KMS-11 (cell line): ENCODE data around the gene LRRC4C.

ENCODE experiments used
- H2AFZ ChIP-seq: fragments of 200-600 bp; sonication (generic); 2 replicates; pipeline ENCODE4 v1.6.1; 2016; ENCODE audit warnings: antibody characterized with exemption, mixed run types, low read depth
- H3K27ac ChIP-seq: fragments of 200-600 bp; sonication (generic); 2 replicates; pipeline ENCODE4 v1.6.1; 2016; ENCODE audit warnings: mild to moderate bottlenecking, mixed run types
- H3K27me3 ChIP-seq: fragments of 200-600 bp; sonication (generic); 2 replicates; pipeline ENCODE4 v1.6.1; 2017; ENCODE audit warnings: mild to moderate bottlenecking, low read depth, mixed run types, moderate library complexity; ENCODE audit not compliant: insufficient read depth
- H3K36me3 ChIP-seq: fragments of 200-600 bp; sonication (generic); 2 replicates; pipeline ENCODE4 v1.6.1; 2017; ENCODE audit warnings: mild to moderate bottlenecking, mixed run types; ENCODE audit not compliant: insufficient read depth
- H3K4me1 ChIP-seq: fragments of 200-600 bp; sonication (generic); 2 replicates; pipeline ENCODE4 v1.6.1; 2016; ENCODE audit warnings: mild to moderate bottlenecking, low read depth, mixed run types; ENCODE audit not compliant: poor library complexity, severe bottlenecking
- H3K4me2 ChIP-seq: fragments of 200-600 bp; sonication (generic); 2 replicates; pipeline ENCODE4 v1.7.0; 2016; ENCODE audit warnings: mild to moderate bottlenecking, mixed run types
- H3K4me3 ChIP-seq: fragments of 200-600 bp; sonication (generic); IDR thresholded peaks from 2 replicates; pipeline ENCODE4 v1.6.1; 2017; ENCODE audit warnings: low read depth, low read length, mixed read lengths; ENCODE audit not compliant: insufficient read depth
- H3K79me2 ChIP-seq: fragments of 200-600 bp; sonication (generic); 2 replicates; pipeline ENCODE4 v1.6.1; 2016; ENCODE audit warnings: low read depth, mixed run types; ENCODE audit not compliant: insufficient read depth
- H3K9ac ChIP-seq: fragments of 200-600 bp; sonication (generic); 2 replicates; pipeline ENCODE4 v1.6.1; 2016; ENCODE audit warnings: mild to moderate bottlenecking, mixed run types
- H4K20me1 ChIP-seq: fragments of 200-600 bp; sonication (generic); 2 replicates; pipeline ENCODE4 v1.6.1; 2016; ENCODE audit warnings: mild to moderate bottlenecking, mixed run types; ENCODE audit not compliant: insufficient read depth
- TF ChIP-seq, protein P1 (sequence below): fragments of 200-600 bp; sonication (generic); conservative IDR thresholded peaks from 2 replicates; pipeline ENCODE4 v1.6.1; 2017; ENCODE audit warnings: low read depth, mild to moderate bottlenecking, antibody characterized with exemption, low read length, moderate library complexity, mixed read lengths

Gene LRRC4C

DNA sequence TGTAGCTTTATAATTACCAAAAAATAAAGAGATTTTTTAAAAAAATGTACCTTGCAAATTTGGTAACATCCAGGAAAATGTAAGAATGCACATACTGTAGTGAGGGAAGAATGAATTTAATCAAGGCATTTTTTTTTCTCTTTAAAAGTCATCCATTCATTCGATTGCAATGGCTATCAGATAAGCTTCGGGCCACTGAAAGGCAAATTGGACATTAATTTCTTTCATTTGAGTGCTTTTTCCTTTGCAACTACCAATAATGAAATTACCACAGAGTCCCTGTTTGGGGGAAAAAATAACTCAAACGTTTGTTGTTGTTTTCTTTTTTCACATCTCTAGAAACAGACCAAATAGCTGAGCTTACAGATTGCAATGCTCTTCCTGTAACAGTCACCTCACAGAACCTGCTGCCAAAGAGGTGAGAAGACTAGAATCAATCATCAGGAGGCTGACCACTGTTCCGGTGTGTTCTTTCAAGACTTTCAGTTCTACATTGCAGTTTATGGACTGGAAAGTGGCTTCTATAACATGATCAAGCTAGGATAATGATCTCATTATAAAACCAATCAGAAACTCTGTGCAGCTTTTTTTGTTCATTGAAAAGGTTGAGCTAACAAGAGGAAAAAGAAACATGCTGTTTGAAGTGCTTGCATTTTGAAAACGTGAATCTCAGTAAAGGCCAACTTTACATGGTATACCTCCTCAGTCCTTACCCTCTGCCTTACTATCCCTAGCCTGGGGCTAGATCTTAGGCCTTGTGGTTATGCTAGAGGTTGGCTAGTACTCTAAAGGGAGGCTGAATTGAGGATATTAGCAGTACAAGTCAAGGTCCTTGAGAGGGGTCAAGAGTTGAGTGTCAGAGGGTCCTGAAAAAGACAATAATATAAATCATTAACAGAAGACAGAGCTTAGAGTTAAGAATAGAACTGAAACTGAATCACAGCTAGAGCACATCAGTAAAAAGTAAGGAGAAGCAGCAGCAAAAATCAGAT is 1276.1 kb downstream of the LRRC4C start:
- no peak overlapping the region for H3K4me3 ChIP-seq
- H3K27ac ChIP-seq, result peak overlapping the region; percentile 17; the same call in 1 of the 2 replicates
- H3K9ac ChIP-seq, result no peak overlapping the region
- no peaks in the 10 kb centered on the region for H3K79me2 ChIP-seq
- peak overlapping the region; percentile 31; the same call in 1 of the 2 replicates for H2AFZ ChIP-seq
- peaks cover 23% of the 10 kb centered on the region for H3K4me1 ChIP-seq
- no peaks in the 10 kb centered on the region for H4K20me1 ChIP-seq
- H3K27me3 ChIP-seq, result no peaks in the 10 kb centered on the region
- TF ChIP-seq, protein P1, sequence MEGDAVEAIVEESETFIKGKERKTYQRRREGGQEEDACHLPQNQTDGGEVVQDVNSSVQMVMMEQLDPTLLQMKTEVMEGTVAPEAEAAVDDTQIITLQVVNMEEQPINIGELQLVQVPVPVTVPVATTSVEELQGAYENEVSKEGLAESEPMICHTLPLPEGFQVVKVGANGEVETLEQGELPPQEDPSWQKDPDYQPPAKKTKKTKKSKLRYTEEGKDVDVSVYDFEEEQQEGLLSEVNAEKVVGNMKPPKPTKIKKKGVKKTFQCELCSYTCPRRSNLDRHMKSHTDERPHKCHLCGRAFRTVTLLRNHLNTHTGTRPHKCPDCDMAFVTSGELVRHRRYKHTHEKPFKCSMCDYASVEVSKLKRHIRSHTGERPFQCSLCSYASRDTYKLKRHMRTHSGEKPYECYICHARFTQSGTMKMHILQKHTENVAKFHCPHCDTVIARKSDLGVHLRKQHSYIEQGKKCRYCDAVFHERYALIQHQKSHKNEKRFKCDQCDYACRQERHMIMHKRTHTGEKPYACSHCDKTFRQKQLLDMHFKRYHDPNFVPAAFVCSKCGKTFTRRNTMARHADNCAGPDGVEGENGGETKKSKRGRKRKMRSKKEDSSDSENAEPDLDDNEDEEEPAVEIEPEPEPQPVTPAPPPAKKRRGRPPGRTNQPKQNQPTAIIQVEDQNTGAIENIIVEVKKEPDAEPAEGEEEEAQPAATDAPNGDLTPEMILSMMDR, result no peak
- H3K4me2 ChIP-seq, result peak overlapping the region; percentile 49
- H3K36me3 ChIP-seq, result no peaks in the 10 kb centered on the region

DNA sequence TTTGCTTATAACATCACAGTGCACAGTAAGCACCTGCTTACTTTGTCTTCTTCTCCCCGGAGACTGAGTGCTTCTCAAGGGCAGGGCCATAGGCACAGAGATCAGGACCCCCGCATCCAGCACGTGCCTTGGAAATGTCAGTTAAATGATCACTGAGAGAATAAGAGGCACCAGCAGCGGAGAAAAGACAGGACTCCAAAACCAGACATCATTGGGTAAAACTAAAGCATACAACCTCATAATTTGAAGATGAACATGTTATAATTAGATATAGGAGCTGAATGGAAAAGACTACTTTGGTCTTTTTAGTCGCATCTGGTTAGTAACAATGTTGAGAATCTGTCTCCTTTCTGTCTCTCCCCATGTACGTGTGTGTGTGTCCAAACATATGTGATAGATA is 1279.9 kb downstream of the LRRC4C start:
- H3K27ac ChIP-seq, result no peak overlapping the region
- H3K4me1 ChIP-seq, result peaks cover 22% of the 10 kb centered on the region
- H3K79me2 ChIP-seq, result no peaks in the 10 kb centered on the region
- H2AFZ ChIP-seq, result no peak overlapping the region
- H3K4me2 ChIP-seq, result no peak overlapping the region
- H3K9ac ChIP-seq, result no peak overlapping the region
- H3K36me3 ChIP-seq, result no peaks in the 10 kb centered on the region
- H3K4me3 ChIP-seq, result no peak overlapping the region
- H3K27me3 ChIP-seq, result no peaks in the 10 kb centered on the region
- H4K20me1 ChIP-seq, result no peaks in the 10 kb centered on the region
- TF ChIP-seq, protein P1, result no peak

DNA sequence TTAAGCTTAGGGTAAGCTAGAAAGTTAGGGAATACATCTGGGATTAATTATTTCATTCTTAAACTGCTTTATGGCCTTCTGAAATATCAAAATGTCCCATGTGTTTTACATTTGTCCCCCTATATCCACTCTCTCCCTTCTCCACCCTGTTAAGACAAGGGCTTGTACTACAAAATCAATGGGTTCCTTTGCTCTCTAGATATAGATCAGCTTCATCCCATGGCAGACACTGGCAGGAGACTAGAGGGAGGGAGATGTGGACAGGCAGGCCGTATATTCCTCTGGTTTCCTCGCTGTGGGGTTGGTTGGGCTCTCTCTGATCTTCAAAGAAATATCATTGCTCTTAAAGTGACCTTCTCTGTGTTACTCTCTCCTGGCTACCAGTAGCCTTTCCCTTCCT is 1281.0 kb downstream of the LRRC4C start:
- H3K4me1 ChIP-seq, result peaks cover 11% of the 10 kb centered on the region
- H3K36me3 ChIP-seq, result no peaks in the 10 kb centered on the region
- H4K20me1 ChIP-seq, result no peaks in the 10 kb centered on the region
- H3K4me3 ChIP-seq, result no peak overlapping the region
- H3K9ac ChIP-seq, result no peak overlapping the region
- H3K27me3 ChIP-seq, result no peaks in the 10 kb centered on the region
- H3K79me2 ChIP-seq, result no peaks in the 10 kb centered on the region
- no peak overlapping the region for H3K4me2 ChIP-seq
- no peak overlapping the region for H2AFZ ChIP-seq
- no peak overlapping the region for H3K27ac ChIP-seq
- TF ChIP-seq, protein P1, result no peak

DNA sequence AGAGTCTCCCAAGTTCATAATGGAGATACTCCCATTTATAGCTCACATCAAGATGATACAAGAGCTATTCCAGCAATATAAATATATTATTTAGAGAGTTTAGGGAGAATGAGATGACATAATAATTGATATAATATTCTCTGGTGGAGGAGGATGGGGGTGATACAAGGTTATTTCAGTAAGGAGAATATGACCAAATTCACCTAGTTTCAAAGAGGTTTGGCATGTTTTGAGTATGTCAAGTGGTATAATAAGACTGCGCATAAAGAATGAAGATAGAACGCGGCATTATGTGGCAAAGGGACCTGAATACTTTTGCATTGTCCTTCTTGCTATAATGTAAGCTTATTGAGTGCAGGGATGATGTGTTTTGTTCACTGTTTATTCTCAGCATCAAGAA is 1283.5 kb downstream of the LRRC4C start:
- Histone ChIP-seq H3K27ac (no peak overlapping the region), H3K9ac (no peak overlapping the region), H2AFZ (no peak overlapping the region), H3K4me2 (no peak overlapping the region), H3K4me1 (no peaks in the 10 kb centered on the region), H3K27me3 (no peaks in the 10 kb centered on the region), H4K20me1 (no peaks in the 10 kb centered on the region), H3K36me3 (no peaks in the 10 kb centered on the region), H3K4me3 (no peak overlapping the region), H3K79me2 (no peaks in the 10 kb centered on the region)
- TF ChIP-seq, protein P1, result no peak
